HepG2 (cell line): Measurements from ENCODE around the gene DNAJC30. TPM values are rescaled to one million over a fixed set of nuclear protein-coding genes. Genes with fewer than 3 reads are reported as not detected.
A peak's percentile ranks its signal among the peaks of the same experiment; 100 is the strongest.

Experiments
- DMAP1 ChIP-seq: IDR thresholded peaks from 2 replicates; pipeline ENCODE4 v1.6.1; 2016
- ELF3 ChIP-seq: IDR thresholded peaks from 2 replicates; pipeline ENCODE4 v1.6.1; 2016; ENCODE audit warnings: missing genetic modification reagents, missing compliant biosample characterization
- HNF4G ChIP-seq, 2 experiments: sonication (generic) in 1 of 2; formaldehyde crosslinking in 1 of 2; IDR thresholded peaks; 2 replicates each; pipeline versions ENCODE4 v1.4.0 to v1.6.1; 2011 to 2020; ENCODE audit warnings: borderline replicate concordance in 2 of 2, low read depth in 2 of 2, mild to moderate bottlenecking in 2 of 2, low read length in 1 of 2, missing genetic modification reagents in 1 of 2, moderate library complexity in 1 of 2
- KDM5B ChIP-seq: sonication (generic); formaldehyde crosslinking; IDR thresholded peaks from 2 replicates; pipeline ENCODE4 v1.4.0; 2020; ENCODE audit warnings: missing genetic modification reagents, mild to moderate bottlenecking, borderline replicate concordance
- KLF12 ChIP-seq: sonication (generic); formaldehyde crosslinking; IDR thresholded peaks from 2 replicates; pipeline ENCODE4 v1.4.0; 2020; ENCODE audit warnings: missing genetic modification reagents, borderline replicate concordance
- KLF6 ChIP-seq: IDR thresholded peaks from 2 replicates; pipeline ENCODE4 v1.8.0; 2016; ENCODE audit warnings: missing biosample characterization, missing genetic modification reagents
- NCOA2 ChIP-seq: sonication (generic); formaldehyde crosslinking; IDR thresholded peaks from 2 replicates; pipeline ENCODE4 v1.8.0; 2022; ENCODE audit warnings: inconsistent platforms
- NFIB ChIP-seq: sonication (generic); formaldehyde crosslinking; IDR thresholded peaks from 2 replicates; pipeline ENCODE4 v1.9.0; 2021; ENCODE audit warnings: missing genetic modification reagents, mild to moderate bottlenecking, borderline replicate concordance
- NONO ChIP-seq, 2 experiments: fragments of 450-650 bp in 1 of 2; sonication (generic) in 1 of 2; formaldehyde crosslinking in 1 of 2; IDR thresholded peaks in 1 of 2; conservative IDR thresholded peaks in 1 of 2; 2 replicates each; pipeline versions ENCODE4 v1.6.1 to v1.8.0; 2017 to 2022; ENCODE audit warnings: mild to moderate bottlenecking in 1 of 2, missing genetic modification reagents in 1 of 2, moderate library complexity in 1 of 2
- PHB2 ChIP-seq: fragments of 450-650 bp; IDR thresholded peaks from 2 replicates; pipeline ENCODE4 v1.6.1; 2018; ENCODE audit not compliant: partially characterized antibody
- RBFOX2 ChIP-seq: fragments of 200-400 bp; formaldehyde crosslinking; IDR thresholded peaks from 2 replicates; pipeline ENCODE4 v1.6.1; 2017; ENCODE audit warnings: low read depth, mild to moderate bottlenecking, low read length
- SALL2 ChIP-seq: sonication (generic); formaldehyde crosslinking; IDR thresholded peaks from 2 replicates; pipeline ENCODE4 v1.8.1; 2023; ENCODE audit warnings: mild to moderate bottlenecking, missing genetic modification reagents, inconsistent platforms
- TEAD3 ChIP-seq: optimal IDR thresholded peaks from 2 replicates; pipeline ENCODE3; 2016; ENCODE audit warnings: borderline replicate concordance
- TP53 ChIP-seq: sonication (generic); formaldehyde crosslinking; conservative IDR thresholded peaks from 2 replicates; pipeline ENCODE4 v1.4.0; 2020; ENCODE audit warnings: missing genetic modification reagents
- ZBTB20 ChIP-seq: sonication (generic); formaldehyde crosslinking; IDR thresholded peaks from 2 replicates; pipeline ENCODE4 v1.8.1; 2023; ENCODE audit warnings: missing genetic modification reagents, low read depth, mild to moderate bottlenecking, borderline replicate concordance
- ZFP62 ChIP-seq: sonication (generic); formaldehyde crosslinking; IDR thresholded peaks from 2 replicates; pipeline ENCODE4 v1.4.0; 2020; ENCODE audit warnings: missing genetic modification reagents
- ZMAT5 ChIP-seq: sonication (generic); formaldehyde crosslinking; IDR thresholded peaks from 2 replicates; pipeline ENCODE4 v1.5.0; 2020; ENCODE audit warnings: mild to moderate bottlenecking, low read depth, missing genetic modification reagents, borderline replicate concordance
- ZNF138 ChIP-seq: sonication (generic); formaldehyde crosslinking; IDR thresholded peaks from 2 replicates; pipeline ENCODE4 v1.5.0; 2020; ENCODE audit warnings: mild to moderate bottlenecking, low read depth, missing genetic modification reagents
- ZNF230 ChIP-seq: sonication (generic); formaldehyde crosslinking; IDR thresholded peaks from 2 replicates; pipeline ENCODE4 v1.4.0; 2020; ENCODE audit warnings: mild to moderate bottlenecking, missing genetic modification reagents
- ZNF674 ChIP-seq: sonication (generic); formaldehyde crosslinking; IDR thresholded peaks from 2 replicates; pipeline ENCODE4 v1.5.0; 2020; ENCODE audit warnings: low read depth, mild to moderate bottlenecking, missing genetic modification reagents
- ZNF740 ChIP-seq: sonication (generic); formaldehyde crosslinking; IDR thresholded peaks from 2 replicates; pipeline ENCODE4 v1.4.0; 2020; ENCODE audit warnings: missing genetic modification reagents
- ZNF780A ChIP-seq: sonication (generic); formaldehyde crosslinking; IDR thresholded peaks from 2 replicates; pipeline ENCODE4 v1.8.0; 2022; ENCODE audit warnings: mild to moderate bottlenecking, missing genetic modification reagents, moderate library complexity
- ZNF891 ChIP-seq: sonication (generic); formaldehyde crosslinking; IDR thresholded peaks from 2 replicates; pipeline ENCODE4 v1.5.0; 2020; ENCODE audit warnings: mild to moderate bottlenecking, missing genetic modification reagents
- polyA plus RNA-seq, 8 experiments: library from polyadenylated mRNA; depleted of rRNA in 3 of 8; stranded (reverse) in 7 of 8; unstranded in 1 of 8; fragments of >200 nt; fragmentation: Illumina TruSeq in 4 of 8; extraction: Trizol in 4 of 8; gene quantifications; 2 replicates each; pipeline versions ENCODE4 v1.2.1 to v1.2.3, GENCODE V29; 2011 to 2016; ENCODE audit warnings: low read depth in 4 of 8, missing spikeins in 1 of 8, mixed read lengths in 1 of 8; ENCODE audit not compliant: insufficient read depth in 1 of 8
- total RNA-seq, 5 experiments: library from RNA; depleted of rRNA; stranded (reverse); fragments of >200 nt; fragmentation: Illumina TruSeq; extraction: Trizol; gene quantifications; 2 replicates each; pipeline ENCODE4 v1.2.3, GENCODE V29; 2016; ENCODE audit warnings: low read depth in 1 of 5
- TF ChIP-seq, protein P1 (sequence below): sonication (generic); formaldehyde crosslinking; IDR thresholded peaks from 2 replicates; pipeline ENCODE4 v1.9.0; 2021; ENCODE audit warnings: missing genetic modification reagents, borderline replicate concordance

The DNAJC30 gene
- total and polyA plus RNA-seq, 2 of the 13 experiments (the other 11 are each of a cell fraction or from before 2014, with no cell fraction given): 3.3 to 3.8 TPM

GRCh38 chr7:73667344-73668102, 15.7 kb downstream of the DNAJC30 start, which contains the start of gene VPS37D (continued):
- TF ChIP-seq ZNF138 (no peak), ELF3 (CRISPR knock-in tag) (peak; percentile 47; the same call in 1 of the 2 replicates), ZNF740 (CRISPR knock-in tag) (0 out of 2 replicates have a peak, but pooled peaks have one; percentile 24), ZNF891 (0 out of 2 replicates have a peak, but pooled peaks have one; percentile 33), TEAD3 (CRISPR knock-in tag) (peak; percentile 61), NFIB (CRISPR knock-in tag) (no peak), ZNF674 (CRISPR knock-in tag) (no peak), ZMAT5 (CRISPR knock-in tag) (no peak), TP53 (CRISPR knock-in tag) (no peak), NONO (IDR thresholded peaks at IDR 0.05) (no peak), NONO (CRISPR knock-in tag; conservative IDR thresholded peaks at IDR 0.05) (peak; percentile 50; the same call in 1 of the 2 replicates), KDM5B (CRISPR knock-in tag) (0 out of 2 replicates have a peak, but pooled peaks have one; percentile 18), KLF6 (CRISPR knock-in tag) (0 out of 2 replicates have a peak, but pooled peaks have one; percentile 38), RBFOX2 (peak; percentile 58), DMAP1 (CRISPR knock-in tag) (0 out of 2 replicates have a peak, but pooled peaks have one; percentile 38), ZNF780A (CRISPR knock-in tag) (no peak), PHB2 (no peak), ZNF230 (no peak), ZBTB20 (CRISPR knock-in tag) (no peak), KLF12 (0 out of 2 replicates have a peak, but pooled peaks have one; percentile 59), NCOA2 (CRISPR knock-in tag) (no peak), HNF4G (IDR thresholded peaks at IDR 0.05; ENCODE audit: borderline replicate concordance, low read depth, low read length) (peak; percentile 62; the same call in 1 of the 2 replicates), HNF4G (CRISPR knock-in tag; IDR thresholded peaks at IDR 0.05; ENCODE audit: borderline replicate concordance, low read depth) (no peak), ZFP62 (no peak), SALL2 (CRISPR knock-in tag) (0 out of 2 replicates have a peak, but pooled peaks have one; percentile 59)
- TF ChIP-seq, protein P1, sequence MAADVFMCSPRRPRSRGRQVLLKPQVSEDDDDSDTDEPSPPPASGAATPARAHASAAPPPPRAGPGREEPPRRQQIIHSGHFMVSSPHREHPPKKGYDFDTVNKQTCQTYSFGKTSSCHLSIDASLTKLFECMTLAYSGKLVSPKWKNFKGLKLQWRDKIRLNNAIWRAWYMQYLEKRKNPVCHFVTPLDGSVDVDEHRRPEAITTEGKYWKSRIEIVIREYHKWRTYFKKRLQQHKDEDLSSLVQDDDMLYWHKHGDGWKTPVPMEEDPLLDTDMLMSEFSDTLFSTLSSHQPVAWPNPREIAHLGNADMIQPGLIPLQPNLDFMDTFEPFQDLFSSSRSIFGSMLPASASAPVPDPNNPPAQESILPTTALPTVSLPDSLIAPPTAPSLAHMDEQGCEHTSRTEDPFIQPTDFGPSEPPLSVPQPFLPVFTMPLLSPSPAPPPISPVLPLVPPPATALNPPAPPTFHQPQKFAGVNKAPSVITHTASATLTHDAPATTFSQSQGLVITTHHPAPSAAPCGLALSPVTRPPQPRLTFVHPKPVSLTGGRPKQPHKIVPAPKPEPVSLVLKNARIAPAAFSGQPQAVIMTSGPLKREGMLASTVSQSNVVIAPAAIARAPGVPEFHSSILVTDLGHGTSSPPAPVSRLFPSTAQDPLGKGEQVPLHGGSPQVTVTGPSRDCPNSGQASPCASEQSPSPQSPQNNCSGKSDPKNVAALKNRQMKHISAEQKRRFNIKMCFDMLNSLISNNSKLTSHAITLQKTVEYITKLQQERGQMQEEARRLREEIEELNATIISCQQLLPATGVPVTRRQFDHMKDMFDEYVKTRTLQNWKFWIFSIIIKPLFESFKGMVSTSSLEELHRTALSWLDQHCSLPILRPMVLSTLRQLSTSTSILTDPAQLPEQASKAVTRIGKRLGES (CRISPR knock-in tag): no peak
